Pancreas (tissue), 10 donors: ENCODE results near the gene PRDM16. TPM values are rescaled to one million over a fixed set of nuclear protein-coding genes. Genes with fewer than 3 reads are reported as not detected.

ENCODE experiments used
- ATAC-seq, 4 donors: fragments of 200-7000 bp; cut with Tn5 transposase; one replicate each; pipeline versions ENCODE4 v1.8.0 to v1.9.1; 2020; ENCODE audit warnings: mild to moderate bottlenecking in 4 of 4, moderate library complexity in 4 of 4
- DNase-seq, 6 donors: peaks; one replicate each; pipeline ENCODE4 v3.0.0-alpha.2; 2020
- FAIRE-seq: peaks from 2 replicates; lab custom pipeline; 2012; peaks lifted over from hg19 to GRCh38; lab: Jason Lieb, UNC
- H3K27ac ChIP-seq, 4 donors: fragments of 200-600 bp; sonication (generic); 1 replicate in 3 of 4; 2 replicates in 1 of 4; pipeline versions ENCODE4 v1.5.0 to v1.8.0; 2020
- H3K27me3 ChIP-seq, 4 donors: fragments of 200-600 bp; one replicate each; pipeline ENCODE4 v1.8.0; 2021
- H3K36me3 ChIP-seq, 3 donors: fragments of 200-600 bp; sonication (generic) in 1 of 3; one replicate each; pipeline versions ENCODE4 v1.5.0 to v1.8.0; 2020 to 2021
- H3K4me1 ChIP-seq, 3 donors: fragments of 200-600 bp; one replicate each; pipeline ENCODE4 v1.8.0; 2021
- H3K4me3 ChIP-seq, 4 donors: fragments of 200-600 bp; sonication (generic) in 2 of 4; one replicate each; pipeline versions ENCODE4 v1.5.0 to v1.8.0; 2020 to 2021
- H3K9me3 ChIP-seq, 4 donors: fragments of 200-600 bp; one replicate each; pipeline ENCODE4 v1.8.0; 2021
- WGBS, 2 donors: extraction: QIAGEN DNeasy Blood & Tissue Kit; methylation state at CpG; one replicate each; pipeline ENCODE4 v1.1.7; 2013; 5-methylcytosine and 5-hydroxymethylcytosine counted together
- intact Hi-C, 3 donors: fragments of 100-400 bp; cut with DNase I; formaldehyde crosslinking; loops; one replicate each; pipeline versions ENCODE4 v1.11.1 to v1.14.2; 2022
- polyA plus RNA-seq, 2 donors: library from polyadenylated mRNA; stranded (reverse); fragments of 200-250 nt; gene quantifications; one replicate each; pipeline ENCODE4 v1.2.3, GENCODE V29; 2013
- total RNA-seq, 6 donors: library from RNA; stranded (reverse); fragmentation: NEBNext Ultra II Directional in 4 of 6; extraction: Animal tissue kit (Norgen Biotek cat#: 25700) in 4 of 6; gene quantifications; one replicate each; pipeline versions ENCODE4 v1.2.1 to v1.2.4, GENCODE V29; 2021 to 2023
- TF ChIP-seq, protein P1 (sequence below), 4 donors: fragments of 200-600 bp; sonication (generic) in 3 of 4; IDR thresholded peaks; one replicate each; pipeline versions ENCODE4 v1.5.0 to v1.8.0; 2021; ENCODE audit warnings: antibody characterized with exemption in 4 of 4
- donor health status: healthy with polysubstance abuse.
- donor health status: DM: no; HTN: no; CAD: no; lungs with moderate emphysema.
- donor health status: DM: no; HTN: no; CAD: no.
- donor health status: control.
- donor health status: control.
- donor health status: Bipolar disorder and iron deficiency.
- donor health status: DM: yes; HTN: yes; CAD: no.
- donor health status: DM: no; HTN: no; CAD: no.
- donor health status: DM: no; HTN: no; CAD: no.
- donor health status: DM: yes; HTN: yes; CAD: no.

Gene PRDM16
- total and polyA plus RNA-seq, 8 donors: 6.6 to 19.2 (median 14.9) TPM

GRCh38 chr1:3480369-3480719 is 411.3 kb downstream of the PRDM16 start:
- intact Hi-C loops: no loop called here
- Histone ChIP-seq H3K4me3 (no peak overlapping the region), H3K27me3 (no peaks in the 10 kb centered on the region), H3K27ac (no peak overlapping the region), H3K36me3 (no peaks in the 10 kb centered on the region), H3K4me1 (no peaks in the 10 kb centered on the region), H3K9me3 (no peaks in the 10 kb centered on the region)
- ATAC-seq (no peak), DNase-seq (no peak), FAIRE-seq (no peak)
- TF ChIP-seq, protein P1, sequence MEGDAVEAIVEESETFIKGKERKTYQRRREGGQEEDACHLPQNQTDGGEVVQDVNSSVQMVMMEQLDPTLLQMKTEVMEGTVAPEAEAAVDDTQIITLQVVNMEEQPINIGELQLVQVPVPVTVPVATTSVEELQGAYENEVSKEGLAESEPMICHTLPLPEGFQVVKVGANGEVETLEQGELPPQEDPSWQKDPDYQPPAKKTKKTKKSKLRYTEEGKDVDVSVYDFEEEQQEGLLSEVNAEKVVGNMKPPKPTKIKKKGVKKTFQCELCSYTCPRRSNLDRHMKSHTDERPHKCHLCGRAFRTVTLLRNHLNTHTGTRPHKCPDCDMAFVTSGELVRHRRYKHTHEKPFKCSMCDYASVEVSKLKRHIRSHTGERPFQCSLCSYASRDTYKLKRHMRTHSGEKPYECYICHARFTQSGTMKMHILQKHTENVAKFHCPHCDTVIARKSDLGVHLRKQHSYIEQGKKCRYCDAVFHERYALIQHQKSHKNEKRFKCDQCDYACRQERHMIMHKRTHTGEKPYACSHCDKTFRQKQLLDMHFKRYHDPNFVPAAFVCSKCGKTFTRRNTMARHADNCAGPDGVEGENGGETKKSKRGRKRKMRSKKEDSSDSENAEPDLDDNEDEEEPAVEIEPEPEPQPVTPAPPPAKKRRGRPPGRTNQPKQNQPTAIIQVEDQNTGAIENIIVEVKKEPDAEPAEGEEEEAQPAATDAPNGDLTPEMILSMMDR (IDR thresholded peaks at IDR 0.05): no peak
- 83 to 86% methylated on average over 21 of the region's 21 CpGs for WGBS, 2 donors

DNA sequence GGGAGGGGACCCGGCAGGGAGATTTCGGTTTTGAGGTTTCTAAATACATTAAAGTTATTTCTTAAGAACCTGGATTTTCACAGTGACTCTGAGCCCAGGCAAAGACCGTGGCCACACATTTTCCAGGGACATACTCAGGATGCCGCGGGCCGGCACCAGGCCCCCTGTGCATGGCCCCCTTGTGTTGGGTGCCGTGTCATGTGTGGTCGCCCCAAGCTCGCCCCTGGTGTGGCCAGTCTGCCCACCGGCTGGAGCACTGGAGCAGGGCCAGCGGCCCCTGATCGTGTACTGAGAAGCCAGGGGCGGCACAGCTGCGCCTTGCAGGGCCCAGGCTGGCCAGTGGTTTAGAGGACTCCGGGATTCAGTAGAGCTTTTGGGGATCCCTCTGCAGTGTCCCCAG is 412.0 kb downstream of the PRDM16 start:
- no peaks in the 10 kb centered on the region for H3K27me3 ChIP-seq
- TF ChIP-seq, protein P1 (IDR thresholded peaks at IDR 0.05): no peak
- no peaks in the 10 kb centered on the region for H3K36me3 ChIP-seq
- intact Hi-C loops: no loop called here
- FAIRE-seq: no peak
- no peaks in the 10 kb centered on the region for H3K4me1 ChIP-seq
- ATAC-seq: no peak
- 76 to 78% methylated on average over 15 of the region's 15 CpGs for WGBS, 2 donors
- H3K4me3 ChIP-seq: no peak overlapping the region
- H3K27ac ChIP-seq: no peak overlapping the region
- H3K9me3 ChIP-seq: no peaks in the 10 kb centered on the region
- no peak for DNase-seq

- peak in 1 of 4 donors; percentile 3 for ATAC-seq
Measured at GRCh38 chr1:3481836-3482375, 412.9 kb downstream of the PRDM16 start.

GRCh38 chr1:3482378-3482849 is 413.4 kb downstream of the PRDM16 start:
- no peak overlapping the region for H3K4me3 ChIP-seq

More at GRCh38 chr1:3481836-3482375, 412.9 kb downstream of the PRDM16 start:
- no peak for FAIRE-seq
- Histone ChIP-seq H3K9me3 (no peaks in the 10 kb centered on the region), H3K4me1 (no peaks in the 10 kb centered on the region), H3K36me3 (no peaks in the 10 kb centered on the region), H3K4me3 (no peak overlapping the region), H3K27ac (no peak overlapping the region), H3K27me3 (no peaks in the 10 kb centered on the region)
- WGBS, 2 donors: 68 to 71% methylated on average over 20 of the region's 20 CpGs
- intact Hi-C loops: loop anchor here in 1 of 3 donors (2.0 kb wide), 1 partner anchor 29 kb away; no protein-coding TSS in a partner anchor
- no peak for DNase-seq
- TF ChIP-seq, protein P1 (IDR thresholded peaks at IDR 0.05): no peak

More at GRCh38 chr1:3482378-3482849, 413.4 kb downstream of the PRDM16 start:
- TF ChIP-seq, protein P1 (IDR thresholded peaks at IDR 0.05): no peak
- 68 to 69% methylated on average over 14 to 18 of the region's 18 CpGs for WGBS, 2 donors
- Histone ChIP-seq H3K36me3 (no peaks in the 10 kb centered on the region), H3K9me3 (no peaks in the 10 kb centered on the region), H3K27ac (no peak overlapping the region), H3K4me1 (no peaks in the 10 kb centered on the region), H3K27me3 (no peaks in the 10 kb centered on the region)
- intact Hi-C loops: loop anchor here in 1 of 3 donors (2.0 kb wide), 1 partner anchor 30 kb away; no protein-coding TSS in a partner anchor
- peak in 2 of 4 donors; percentile 20 to 31 for ATAC-seq
- FAIRE-seq: no peak
- DNase-seq: no peak
